HG02885 (cell line): ENCODE measurements around the gene PPP4C.
"Not testable (repeated sequence)": the region's sequence is repeated elsewhere in the genome, so short reads cannot be mapped to it uniquely, and the experiment has no call there.

Source experiments
- ATAC-seq: cut with Tn5 transposase; IDR thresholded peaks from one replicate; pipeline ENCODE4 v1.9.1; 2021; ENCODE audit warnings: mild to moderate bottlenecking; ENCODE audit not compliant: unreplicated experiment, poor library complexity

PPP4C gene

DNA sequence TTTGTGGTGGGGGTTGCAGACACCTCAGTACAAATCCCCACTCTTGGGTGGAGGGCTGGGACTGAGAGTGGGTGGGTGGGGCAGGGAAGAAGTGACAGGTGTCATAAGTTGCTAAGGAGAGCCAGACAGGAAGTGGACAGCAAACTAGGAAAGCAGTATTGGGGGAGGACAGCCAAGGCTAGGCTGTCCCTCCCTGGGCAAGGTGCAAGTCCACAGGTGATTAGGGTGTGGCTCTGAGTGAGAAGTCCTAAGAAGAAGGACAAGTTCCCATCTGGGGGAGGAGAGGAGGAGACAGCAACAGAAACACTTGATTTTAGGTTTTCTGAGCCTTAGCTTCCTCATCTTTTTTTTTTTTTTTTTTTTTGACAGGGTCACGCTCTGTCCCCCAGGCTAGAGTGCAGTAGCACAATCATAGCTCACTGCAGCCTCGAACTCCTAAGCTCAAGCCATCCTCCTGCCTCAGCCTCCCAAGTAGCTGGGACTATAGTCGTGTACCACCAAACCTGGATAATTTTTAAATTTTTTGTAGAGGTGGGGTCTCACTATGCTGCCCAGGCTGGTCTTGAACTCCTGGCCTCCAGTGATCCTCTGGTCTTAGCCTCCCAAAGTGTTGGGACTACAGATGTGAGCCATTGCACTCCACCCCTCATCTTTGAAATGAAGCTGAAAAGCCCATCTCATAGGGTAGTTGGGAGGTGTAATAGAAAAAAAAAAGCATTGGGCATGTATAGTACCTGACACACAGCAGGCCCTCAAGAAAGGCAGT lies 44.7 kb downstream of the PPP4C start:
- no peak for ATAC-seq

DNA sequence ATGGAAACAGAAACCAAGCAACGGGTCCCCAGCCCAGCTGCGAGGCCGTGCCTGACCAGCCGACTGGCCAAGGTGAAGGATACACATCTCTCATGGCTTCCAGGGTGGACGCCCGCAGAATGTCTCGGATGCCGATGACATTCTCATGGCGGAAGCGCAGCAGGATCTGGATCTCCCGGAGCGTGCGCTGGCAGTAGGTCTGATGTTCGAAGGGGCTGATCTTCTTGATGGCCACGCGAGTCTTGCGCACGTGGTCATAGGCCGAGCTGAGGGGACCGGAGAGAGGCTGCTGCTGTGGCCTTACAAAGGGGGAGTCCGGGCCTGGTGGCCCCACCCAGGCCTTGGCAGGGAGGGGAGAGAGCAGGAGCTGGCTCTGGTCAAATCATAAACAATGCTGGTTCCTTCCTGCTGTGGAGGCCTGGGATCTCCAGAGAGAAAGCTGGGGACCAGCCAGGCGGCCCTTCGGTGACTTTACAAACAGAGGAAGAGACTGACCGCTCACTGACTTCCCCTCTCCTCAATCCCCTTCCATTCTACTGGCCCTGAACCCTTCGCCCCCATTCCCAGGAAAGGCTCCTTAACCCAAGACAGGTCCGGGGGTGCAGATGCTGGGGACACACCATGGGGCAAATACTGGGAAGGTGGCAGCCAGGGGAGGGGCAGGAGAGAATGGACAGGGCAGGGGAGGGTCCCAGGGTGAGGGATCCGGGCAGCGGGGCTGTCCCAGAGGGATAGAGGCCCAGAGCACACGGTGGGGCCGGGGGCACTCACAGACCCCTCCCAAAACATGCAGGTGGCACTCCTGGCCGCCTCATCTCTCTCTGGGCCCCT lies 46.2 kb downstream of the PPP4C start:
- ATAC-seq = no peak

DNA sequence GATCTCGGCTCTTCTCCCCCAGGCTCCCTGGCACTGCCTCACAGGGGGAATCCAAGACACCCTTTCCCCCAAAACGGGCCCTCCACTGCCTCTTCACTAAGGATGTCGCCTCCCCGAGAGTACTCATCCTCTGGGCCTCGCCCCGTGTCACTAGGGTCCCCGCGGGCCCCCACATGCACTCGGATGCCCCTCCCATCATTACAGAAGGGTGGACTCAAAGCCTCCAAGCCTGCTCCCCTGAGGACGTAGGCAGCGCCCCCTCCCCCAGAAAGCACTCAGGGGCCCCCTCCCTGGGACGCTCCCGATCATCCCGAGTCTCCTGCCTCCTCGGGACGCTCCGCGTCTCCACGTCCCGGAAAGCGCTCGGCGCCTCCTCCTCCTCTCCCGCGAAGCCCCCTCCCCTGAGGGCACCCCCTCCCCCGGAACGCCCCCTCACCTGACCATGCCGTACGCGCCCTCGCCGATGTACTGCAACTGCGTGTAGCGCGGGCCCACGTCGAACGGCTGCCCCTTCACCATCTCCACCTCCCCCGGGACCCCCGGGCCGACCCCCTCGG lies 46.9 kb downstream of the PPP4C start:
- peak; percentile 6 for ATAC-seq

DNA sequence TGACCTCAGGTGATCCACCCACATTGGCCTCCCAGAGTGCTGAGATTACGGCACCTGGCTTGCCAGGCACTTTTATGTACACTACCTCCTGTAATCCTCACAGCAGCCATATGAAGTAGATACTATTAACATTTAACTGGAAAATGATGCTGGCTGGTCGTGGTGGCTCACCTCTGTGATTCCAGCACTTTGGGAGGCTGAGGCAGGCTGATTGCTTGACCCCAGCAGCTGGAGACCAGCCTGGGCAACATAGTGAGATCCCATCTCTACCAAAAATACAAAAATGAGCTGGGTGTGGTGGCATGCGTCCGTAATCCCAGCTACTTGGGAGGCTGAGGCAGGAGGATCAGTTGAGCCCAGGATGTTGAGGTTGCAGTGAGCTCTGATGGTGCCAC lies 49.2 kb downstream of the PPP4C start:
- no peak for ATAC-seq

DNA sequence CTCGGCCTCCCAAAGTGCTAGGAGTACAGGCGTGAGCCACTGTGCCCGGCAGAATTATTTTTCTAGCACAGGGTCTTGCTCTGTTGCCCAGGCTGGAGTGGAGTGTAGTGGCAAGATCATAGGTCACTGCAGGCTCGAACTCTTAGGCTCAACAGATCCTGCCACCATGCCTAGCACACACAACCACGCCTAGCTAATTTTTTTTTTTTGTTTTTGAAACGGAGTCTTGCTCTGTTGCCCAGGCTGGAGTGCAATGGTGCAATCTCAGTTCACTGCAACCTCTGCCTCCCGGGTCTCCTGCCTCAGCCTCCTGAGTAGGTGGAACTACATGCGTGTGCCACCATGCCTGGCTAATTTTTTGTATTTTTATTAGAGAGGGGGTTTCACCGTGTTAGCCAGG lies 49.9 kb downstream of the PPP4C start:
- not testable (repeated sequence) for ATAC-seq

DNA sequence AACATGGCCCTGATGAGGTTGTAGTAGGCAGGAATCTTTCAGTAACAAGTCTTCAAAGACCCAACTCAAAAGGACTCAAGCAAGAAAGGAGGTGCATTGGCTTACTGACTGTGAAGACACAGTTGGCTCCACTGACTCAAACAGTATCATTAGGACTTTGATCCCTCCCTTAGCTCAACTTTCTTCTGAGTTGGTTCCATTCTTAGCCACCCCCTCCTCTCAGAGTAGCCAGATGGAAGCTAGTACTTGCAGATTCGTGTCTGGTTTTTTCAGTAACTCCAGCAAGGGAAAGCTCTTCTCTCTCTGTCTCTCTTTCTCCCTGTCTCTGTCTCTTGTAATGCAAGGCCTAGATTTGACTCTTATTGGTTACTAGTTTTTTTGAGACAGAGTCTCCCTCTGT lies 52.2 kb downstream of the PPP4C start:
- no peak for ATAC-seq

DNA sequence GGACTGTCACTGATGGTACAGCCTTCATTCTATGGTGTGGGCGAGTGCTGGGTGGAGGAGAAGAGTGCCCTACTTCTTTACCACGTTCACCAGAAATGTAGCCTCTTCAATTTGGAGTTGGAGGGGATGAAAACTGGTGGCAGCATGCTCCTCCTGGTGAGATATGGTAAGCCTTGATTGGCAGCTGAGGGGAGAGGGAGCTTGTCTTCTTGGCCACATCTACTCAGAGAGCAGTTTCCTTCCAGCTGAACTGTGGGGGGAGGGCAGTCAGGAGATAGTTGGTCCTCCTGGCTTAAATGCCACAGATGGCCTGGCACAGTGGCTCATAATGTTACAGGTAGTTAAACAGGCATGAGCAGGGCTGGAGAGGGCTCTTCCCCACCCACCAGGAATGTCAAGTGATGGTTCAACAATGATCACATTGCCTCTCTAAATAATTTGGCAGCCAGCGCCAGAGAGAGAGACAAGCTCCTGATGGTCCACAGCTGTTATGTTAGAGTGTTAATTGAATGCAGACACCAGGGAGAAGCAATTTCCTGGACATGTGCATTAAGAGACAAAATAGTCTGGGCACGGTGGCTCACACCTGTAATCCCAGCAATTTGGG lies 56.2 kb downstream of the PPP4C start:
- no peak for ATAC-seq

DNA sequence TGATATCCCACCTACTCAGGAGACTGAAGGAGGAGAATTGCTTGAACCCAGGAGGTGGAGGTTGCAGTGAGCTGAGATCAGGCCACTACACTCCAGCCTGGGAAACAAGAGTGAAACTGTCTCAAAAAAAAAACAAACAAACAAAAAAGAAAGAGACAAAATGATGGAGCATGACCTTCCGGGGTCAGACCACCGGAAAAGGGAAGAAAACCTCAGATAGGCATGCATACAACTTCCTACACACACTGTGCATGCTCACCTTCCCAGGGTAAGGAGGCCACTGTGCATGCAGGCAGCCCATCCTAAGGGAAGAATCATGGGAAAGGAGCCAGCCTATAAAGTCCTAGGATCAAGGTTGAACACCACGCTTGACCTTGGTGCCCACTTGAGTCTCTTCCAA lies 56.8 kb downstream of the PPP4C start:
- no peak for ATAC-seq
